OCI-LY7 (cell line): ENCODE measurements around the gene SMPD3. TPM values are rescaled to one million over a fixed set of nuclear protein-coding genes. Genes with fewer than 3 reads are reported as not detected.

Experiments used
- BruUV-seq: library from RNA; stranded (reverse); fragments of 400-500 nt; replicated peaks from 2 replicates; lab custom pipeline; 2021; lab: Mats Ljungman, UMichigan
- CTCF ChIA-PET: fragments of 300-600 bp; sonication (Branson Sonifier 250); formaldehyde crosslinking; loops from one replicate; lab custom pipeline; 2022; ENCODE audit warnings: antibody characterized with exemption; ENCODE audit not compliant: unreplicated experiment; lab: Charles Lee
- POLR2A ChIA-PET: fragments of 300-600 bp; sonication (Branson Sonifier 250); formaldehyde crosslinking; loops from one replicate; lab custom pipeline; 2022; ENCODE audit warnings: antibody characterized with exemption; lab: Charles Lee
- DNase-seq: peaks from one replicate; pipeline ENCODE4 v3.0.0-alpha.2; 2015; ENCODE audit warnings: low spot score
- H2AFZ ChIP-seq: fragments of 200-600 bp; sonication (generic), shearing (Covaris generic); 2 replicates; pipeline ENCODE4 v1.6.1; 2014; ENCODE audit warnings: mild to moderate bottlenecking, antibody characterized with exemption, low read length, moderate library complexity
- H3K27ac ChIP-seq: fragments of 200-600 bp; sonication (generic); 2 replicates; pipeline ENCODE4 v1.5.1; 2014; ENCODE audit warnings: mixed run types, low read depth, mild to moderate bottlenecking, moderate library complexity, low read length, inconsistent platforms; ENCODE audit not compliant: poor library complexity, severe bottlenecking
- H3K36me3 ChIP-seq: fragments of 200-600 bp; sonication (generic); 2 replicates; pipeline ENCODE4 v1.6.1; 2014; ENCODE audit warnings: mild to moderate bottlenecking, antibody characterized with exemption, low read length, moderate library complexity, mixed read lengths; ENCODE audit not compliant: insufficient read depth
- H3K4me1 ChIP-seq: fragments of 200-600 bp; sonication (generic); 2 replicates; pipeline ENCODE4 v1.5.1; 2014; ENCODE audit warnings: mild to moderate bottlenecking, low read length; ENCODE audit not compliant: insufficient read depth, poor library complexity, severe bottlenecking
- H3K4me2 ChIP-seq: fragments of 200-600 bp; sonication (generic); 2 replicates; pipeline ENCODE4 v1.6.1; 2014; ENCODE audit warnings: mild to moderate bottlenecking, low read length
- H3K4me3 ChIP-seq: fragments of 200-600 bp; sonication (generic); 2 replicates; pipeline ENCODE4 v1.5.1; 2014; ENCODE audit warnings: mild to moderate bottlenecking, low read depth, low read length; ENCODE audit not compliant: poor library complexity, severe bottlenecking
- H3K79me2 ChIP-seq: fragments of 200-600 bp; sonication (generic); 2 replicates; pipeline ENCODE4 v1.6.1; 2016; ENCODE audit warnings: low read depth, mild to moderate bottlenecking, low read length, moderate library complexity, mixed read lengths; ENCODE audit not compliant: insufficient read depth
- H3K9me2 ChIP-seq: fragments of 200-600 bp; sonication (generic); 2 replicates; pipeline ENCODE4 v1.6.1; 2016; ENCODE audit warnings: mild to moderate bottlenecking, low read length, mixed read lengths; ENCODE audit not compliant: insufficient read depth
- H3K9me3 ChIP-seq: fragments of 200-600 bp; sonication (generic); 2 replicates; pipeline ENCODE4 v1.6.1; 2014; ENCODE audit warnings: mild to moderate bottlenecking, mixed run types, low read length, mixed read lengths
- H4K20me1 ChIP-seq: fragments of 200-600 bp; sonication (generic); 2 replicates; pipeline ENCODE4 v1.6.1; 2014; ENCODE audit warnings: mild to moderate bottlenecking, antibody characterized with exemption, low read length, moderate library complexity, mixed read lengths; ENCODE audit not compliant: insufficient read depth
- CTCF ChIP-seq: fragments of 200-600 bp; sonication (generic); conservative IDR thresholded peaks from 2 replicates; pipeline ENCODE4 v1.5.1; 2014; ENCODE audit warnings: mild to moderate bottlenecking, antibody characterized with exemption, low read length, moderate library complexity, mixed read lengths
- EZH2phosphoT487 ChIP-seq: fragments of 200-600 bp; sonication (generic); IDR thresholded peaks from 2 replicates; pipeline ENCODE4 v1.6.1; 2018; ENCODE audit warnings: low read depth, borderline replicate concordance, mild to moderate bottlenecking, mixed run types, antibody characterized with exemption, low read length, moderate library complexity, mixed read lengths
- intact Hi-C: fragments of 100-400 bp; cut with micrococcal nuclease; formaldehyde crosslinking; loops from one replicate; pipeline ENCODE4 v1.10.0; 2022; ENCODE audit not compliant: unreplicated experiment
- total RNA-seq, 2 experiments: library from RNA; depleted of rRNA in 1 of 2; stranded (reverse); fragments of >200 nt in 1 of 2; shearing (Covaris generic) in 1 of 2; gene quantifications; 2 replicates each; pipeline ENCODE4 v1.2.3, GENCODE V29; 2014 to 2022

SMPD3 gene
- total RNA-seq, 2 experiments from 2014 or later = 0.16 to 0.51 TPM

- Histone ChIP-seq H3K79me2 (no peaks in the 10 kb centered on the region), H3K9me3 (no peaks in the 10 kb centered on the region), H3K36me3 (no peaks in the 10 kb centered on the region), H2AFZ (no peak overlapping the region), H3K4me3 (no peak overlapping the region), H3K9me2 (no peaks in the 10 kb centered on the region), H3K4me2 (no peak overlapping the region), H3K4me1 (peaks cover 25% of the 10 kb centered on the region), H4K20me1 (no peaks in the 10 kb centered on the region), H3K27ac (no peak overlapping the region)
- no TSS peak for BruUV-seq
- no peak for TF ChIP-seq EZH2phosphoT487
- TF ChIP-seq CTCF = no peak
- no peak for DNase-seq
- CTCF ChIA-PET = no interaction called here
- intact Hi-C loops = no loop called here
- POLR2A ChIA-PET = interaction anchor here (0.7 to 1.7 kb wide), 5 partner anchors 24 to 561 kb away, joined by 3 to 6 read pairs (median 4); no protein-coding TSS in a partner anchor
These were observed 79.1 kb downstream of the SMPD3 start for GRCh38 chr16:68369168-68369567.

GRCh38 chr16:68368301-68368888 is 79.9 kb downstream of the SMPD3 start:
- H3K9me2 ChIP-seq = no peaks in the 10 kb centered on the region
- ChIA-PET POLR2A (interaction anchor here (0.9 to 1.7 kb wide), 2 partner anchors 50 to 96 kb away, joined by 3 to 5 read pairs; no protein-coding TSS in a partner anchor), CTCF (interaction anchor here (0.6 kb wide), 1 partner anchor 45 kb away, joined by 4 read pairs; no protein-coding TSS in a partner anchor)
- H3K4me3 ChIP-seq = no peak overlapping the region
- no peaks in the 10 kb centered on the region for H3K36me3 ChIP-seq
- BruUV-seq = no TSS peak
- H3K79me2 ChIP-seq = no peaks in the 10 kb centered on the region
- no peak overlapping the region for H3K27ac ChIP-seq
- H3K4me1 ChIP-seq = peaks cover 25% of the 10 kb centered on the region
- peak; percentile 31 for DNase-seq
- H3K4me2 ChIP-seq = peak overlapping the region; percentile 30; the same call in 1 of the 2 replicates
- H2AFZ ChIP-seq = no peak overlapping the region
- no peaks in the 10 kb centered on the region for H3K9me3 ChIP-seq
- H4K20me1 ChIP-seq = no peaks in the 10 kb centered on the region
- intact Hi-C loops = no loop called here
- TF ChIP-seq EZH2phosphoT487 (no peak), CTCF (no peak)

- ChIA-PET POLR2A (interaction anchor here (1.7 kb wide), 1 partner anchor 51 kb away, joined by 5 read pairs; no protein-coding TSS in a partner anchor), CTCF (interaction anchor here (0.6 kb wide), 2 partner anchors 44 to 919 kb away, joined by 3 to 4 read pairs; no protein-coding TSS in a partner anchor)
- no peaks in the 10 kb centered on the region for H3K36me3 ChIP-seq
- H3K79me2 ChIP-seq = no peaks in the 10 kb centered on the region
- H2AFZ ChIP-seq = no peak overlapping the region
- H3K4me1 ChIP-seq = peaks cover 25% of the 10 kb centered on the region
- intact Hi-C loops = no loop called here
- H3K4me2 ChIP-seq = no peak overlapping the region
- no peaks in the 10 kb centered on the region for H3K9me2 ChIP-seq
- H4K20me1 ChIP-seq = no peaks in the 10 kb centered on the region
- no peak overlapping the region for H3K27ac ChIP-seq
- DNase-seq = no peak
- no peaks in the 10 kb centered on the region for H3K9me3 ChIP-seq
- H3K4me3 ChIP-seq = no peak overlapping the region
- TF ChIP-seq CTCF (no peak), EZH2phosphoT487 (no peak)
- BruUV-seq = no TSS peak
These were observed 80.4 kb downstream of the SMPD3 start for GRCh38 chr16:68367891-68368290.
